Measurements from ENCODE around the gene HOXA11.

The HOXA11 gene

GRCh38 chr7:27167916-27168264 is 17.1 kb downstream of the HOXA11 start:
- no peak for DNase-seq

DNA sequence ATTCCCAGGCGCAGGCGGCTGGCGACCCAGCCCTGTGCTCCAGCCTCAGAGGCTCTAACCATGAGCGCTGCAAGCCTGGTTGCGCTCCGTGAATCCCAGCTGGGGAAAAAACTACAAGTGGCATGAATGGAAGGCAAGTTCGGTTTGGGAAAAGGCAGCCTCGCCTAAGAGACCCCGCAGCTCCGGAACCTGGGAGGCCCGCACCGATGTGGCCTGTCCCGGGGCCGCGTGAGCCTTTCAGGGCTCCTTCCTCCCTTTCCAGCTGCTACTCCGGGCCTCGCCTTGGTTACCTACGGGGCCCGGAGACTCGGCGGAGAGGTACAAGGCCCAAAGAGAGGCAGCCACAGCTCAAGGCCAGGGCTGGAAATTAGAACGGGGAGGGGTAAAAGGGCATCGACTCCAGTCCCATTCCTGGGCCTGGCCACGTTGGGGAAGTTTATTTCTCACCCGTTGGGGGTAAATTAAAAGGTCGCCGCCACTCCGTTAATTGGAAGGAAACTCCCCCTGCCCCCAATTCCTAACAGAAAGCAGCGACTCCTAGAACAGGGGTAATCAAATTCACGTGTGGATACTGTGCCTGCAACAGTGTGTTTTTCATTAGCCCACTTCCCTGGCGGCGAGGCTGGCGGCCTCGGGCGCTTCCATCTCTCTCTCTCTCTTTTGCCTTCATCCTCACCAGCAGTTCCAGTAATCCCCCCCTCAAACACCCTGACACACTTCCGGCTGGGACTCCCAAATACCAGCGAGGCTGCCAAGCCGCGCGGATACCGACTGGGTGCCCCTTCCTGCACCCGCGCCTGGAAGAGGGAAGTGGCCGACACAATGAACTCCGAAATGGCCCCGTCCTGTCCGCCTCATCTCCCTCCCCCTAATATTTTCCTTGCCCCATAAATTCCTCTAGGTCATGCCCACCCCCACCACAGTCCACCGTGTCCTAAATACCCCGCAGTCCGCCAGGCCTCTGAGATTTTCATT is 18.2 kb downstream of the HOXA11 start:
- no peak for DNase-seq

DNA sequence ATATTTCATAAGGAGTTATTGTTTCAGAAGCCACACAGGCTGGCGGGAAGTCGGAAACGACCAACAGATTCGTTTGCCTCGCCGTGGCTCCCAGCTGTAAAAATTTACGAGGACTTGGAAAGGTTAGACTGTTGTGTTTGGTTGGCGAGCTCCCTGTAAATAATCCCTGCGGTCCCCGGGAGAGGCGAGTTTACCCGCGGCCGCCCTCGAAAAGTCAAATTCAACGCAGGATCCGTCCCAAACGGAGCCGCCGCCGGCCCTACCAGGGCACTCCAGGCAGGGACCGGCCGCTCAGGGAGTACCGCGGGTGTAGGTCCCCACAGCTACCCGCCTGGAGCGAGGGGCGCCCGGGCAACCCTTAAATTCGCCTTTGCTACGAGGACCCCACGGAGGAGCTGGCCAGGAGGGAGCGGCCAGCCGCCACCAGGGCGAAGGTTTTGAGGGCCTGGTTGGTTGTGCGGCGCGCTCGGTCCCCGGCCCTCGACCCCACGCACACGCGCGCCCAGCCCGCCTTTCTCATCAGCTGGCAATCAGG is 19.0 kb downstream of the HOXA11 start:
- no peak for DNase-seq

DNA sequence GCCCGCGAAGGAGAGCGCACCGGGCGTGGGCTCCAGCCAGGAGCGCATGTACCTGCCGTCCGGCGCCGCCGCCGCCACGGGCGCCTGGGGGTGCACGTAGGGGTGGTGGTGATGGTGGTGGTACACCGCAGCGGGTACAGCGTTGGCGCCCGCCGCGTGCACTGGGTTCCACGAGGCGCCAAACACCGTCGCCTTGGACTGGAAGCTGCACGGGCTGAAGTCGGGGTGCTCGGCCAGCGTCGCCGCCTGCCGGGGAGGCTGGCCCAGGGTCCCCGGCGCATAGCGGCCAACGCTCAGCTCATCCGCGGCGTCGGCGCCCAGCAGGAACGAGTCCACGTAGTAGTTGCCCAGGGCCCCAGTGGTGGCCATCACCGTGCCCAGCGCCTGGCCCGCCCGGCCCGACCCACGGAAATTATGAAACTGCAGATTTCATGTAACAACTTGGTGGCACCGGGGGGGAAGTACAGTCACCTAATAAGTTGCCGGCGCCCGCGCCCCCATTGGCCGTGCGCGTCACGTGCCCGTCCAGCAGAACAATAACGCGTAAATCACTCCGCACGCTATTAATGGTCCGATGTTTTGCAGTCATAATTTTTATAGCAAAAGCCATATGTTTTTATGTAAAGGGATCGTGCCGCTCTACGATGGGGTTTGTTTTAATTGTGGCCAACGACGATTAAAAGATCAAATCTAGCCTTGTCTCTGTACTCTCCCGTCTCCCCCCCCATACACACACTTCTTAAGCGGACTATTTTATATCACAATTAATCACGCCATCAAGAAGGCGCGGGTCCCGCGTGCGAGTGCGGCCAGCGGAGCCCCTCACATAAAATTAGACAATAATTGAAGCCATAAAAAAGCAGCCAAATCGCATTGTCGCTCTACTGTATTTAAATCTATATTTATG is 19.7 kb downstream of the HOXA11 start, which contains the start of gene HOXA9:
Gene HOXA9, minus strand, starts transcription at position 449 of the 907 bp plus-strand sequence. Its CDS starts 80 bp downstream, at position 369.
- no peak for DNase-seq

DNA sequence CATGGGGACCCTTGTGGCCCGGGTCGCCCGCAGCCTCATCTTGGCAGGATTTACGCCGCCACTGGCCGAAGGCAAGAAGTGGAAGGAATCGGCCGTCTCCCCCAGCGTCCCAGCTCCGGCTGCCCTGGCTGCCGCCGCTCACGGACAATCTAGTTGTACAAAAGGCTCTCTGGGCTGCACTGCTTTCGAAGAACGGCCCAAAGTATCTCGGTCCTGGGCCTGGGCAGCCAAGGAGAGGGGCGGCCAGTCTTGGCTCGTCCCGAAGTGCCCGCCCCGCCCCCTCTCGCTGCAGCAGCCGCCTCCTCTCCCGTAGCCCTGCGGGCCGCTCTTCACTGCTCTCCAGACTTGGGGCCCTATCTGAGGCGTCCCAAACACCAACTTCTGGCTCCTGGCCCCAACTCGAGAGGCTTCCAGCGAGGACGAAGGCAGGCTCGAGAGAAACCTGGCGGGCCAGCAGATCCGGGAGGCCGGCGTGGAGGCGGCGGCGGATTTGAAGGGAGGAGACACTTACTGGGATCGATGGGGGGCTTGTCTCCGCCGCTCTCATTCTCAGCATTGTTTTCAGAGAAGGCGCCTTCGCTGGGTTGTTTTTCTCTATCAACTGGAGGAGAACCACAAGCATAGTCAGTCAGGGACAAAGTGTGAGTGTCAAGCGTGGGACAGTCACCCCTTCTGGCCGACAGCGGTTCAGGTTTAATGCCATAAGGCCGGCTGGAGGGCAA is 20.5 kb downstream of the HOXA11 start:
- no peak for DNase-seq

DNA sequence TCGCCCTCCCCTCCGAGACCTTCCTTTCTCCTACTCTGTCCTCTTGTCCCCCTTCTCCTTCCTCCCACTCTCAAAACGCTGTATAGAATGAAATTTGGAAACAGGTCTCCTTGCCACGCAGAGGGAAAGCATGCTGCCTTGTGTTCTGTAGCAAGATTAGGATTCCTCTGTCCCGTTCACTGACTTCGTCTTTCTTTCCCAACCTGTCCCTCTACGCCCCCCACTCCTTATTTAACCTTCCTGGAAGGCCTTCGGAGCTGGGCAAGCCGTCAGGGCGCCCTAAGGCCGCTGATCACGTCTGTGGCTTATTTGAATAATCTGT is 21.0 kb downstream of the HOXA11 start:
- no peak for DNase-seq

- DNase-seq, result no peak
These were observed 21.6 kb downstream of the HOXA11 start for GRCh38 chr7:27163288-27164044.

GRCh38 chr7:27162561-27163287 is 22.3 kb downstream of the HOXA11 start:
- DNase-seq, result no peak

DNA sequence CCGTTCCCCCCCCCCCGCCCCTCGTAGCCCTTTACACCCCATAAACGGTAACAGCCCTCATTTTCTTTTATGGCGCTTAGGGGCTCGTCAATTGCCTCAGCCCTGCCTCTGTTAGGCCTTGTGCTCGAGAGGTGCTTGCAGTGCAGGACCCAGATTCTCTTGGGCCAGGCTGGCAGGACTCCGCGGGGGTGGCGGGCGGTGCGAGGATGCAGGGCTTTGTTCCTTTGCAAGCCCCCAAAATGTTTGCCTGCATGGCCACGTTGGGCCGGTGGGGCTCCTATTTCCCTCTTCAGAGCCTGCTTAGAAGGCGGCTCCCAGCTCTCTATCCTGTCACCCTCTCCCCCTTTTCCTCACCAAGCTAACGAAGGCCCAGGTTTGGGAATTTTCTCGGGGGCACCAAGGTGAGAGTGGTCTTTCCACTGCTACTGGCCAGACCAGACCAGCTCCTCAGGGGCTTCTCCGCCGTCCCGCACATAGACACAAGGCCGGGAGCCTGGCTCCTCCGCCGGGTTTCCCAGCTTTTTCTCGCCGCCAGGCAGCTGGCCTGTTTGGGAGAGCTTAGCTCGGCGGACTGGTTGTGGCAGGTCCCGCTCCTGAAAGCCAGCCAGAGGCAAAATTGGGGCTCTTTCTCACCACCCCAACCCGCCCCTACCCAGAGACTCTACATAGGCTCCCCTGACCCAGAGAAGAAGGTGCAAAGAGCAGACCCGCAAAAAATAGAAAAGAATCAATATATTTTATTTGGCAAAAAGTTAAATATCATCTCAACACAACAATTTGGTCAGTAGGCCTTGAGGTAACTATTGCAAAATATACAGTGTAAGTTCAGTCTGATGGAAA is 23.1 kb downstream of the HOXA11 start:
- no peak for DNase-seq

DNA sequence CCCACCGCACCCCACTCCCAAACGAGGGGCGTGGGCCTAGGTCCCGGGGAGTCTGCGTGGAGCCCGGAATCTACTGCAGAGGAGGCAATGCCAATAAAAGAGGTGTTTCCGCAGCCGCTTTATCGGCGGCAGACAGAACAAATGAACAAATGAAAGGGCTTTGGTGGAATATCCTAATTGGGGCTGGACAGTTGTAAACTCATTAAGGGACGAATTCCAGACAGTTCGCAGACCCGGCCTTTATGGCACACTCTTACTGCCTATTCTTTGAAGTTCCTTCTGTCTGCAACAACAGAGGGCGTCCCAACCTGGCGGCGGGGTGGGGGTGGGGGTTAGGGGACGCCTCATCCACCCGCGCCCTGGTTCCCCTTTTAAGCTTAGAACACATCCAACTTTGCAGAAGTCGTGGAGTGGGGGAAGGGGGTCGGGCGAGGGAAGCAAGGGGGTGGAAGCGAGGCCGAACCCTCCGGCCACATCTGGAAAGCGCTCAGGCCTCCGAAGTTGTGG is 23.8 kb downstream of the HOXA11 start:
- DNase-seq, result no peak

DNA sequence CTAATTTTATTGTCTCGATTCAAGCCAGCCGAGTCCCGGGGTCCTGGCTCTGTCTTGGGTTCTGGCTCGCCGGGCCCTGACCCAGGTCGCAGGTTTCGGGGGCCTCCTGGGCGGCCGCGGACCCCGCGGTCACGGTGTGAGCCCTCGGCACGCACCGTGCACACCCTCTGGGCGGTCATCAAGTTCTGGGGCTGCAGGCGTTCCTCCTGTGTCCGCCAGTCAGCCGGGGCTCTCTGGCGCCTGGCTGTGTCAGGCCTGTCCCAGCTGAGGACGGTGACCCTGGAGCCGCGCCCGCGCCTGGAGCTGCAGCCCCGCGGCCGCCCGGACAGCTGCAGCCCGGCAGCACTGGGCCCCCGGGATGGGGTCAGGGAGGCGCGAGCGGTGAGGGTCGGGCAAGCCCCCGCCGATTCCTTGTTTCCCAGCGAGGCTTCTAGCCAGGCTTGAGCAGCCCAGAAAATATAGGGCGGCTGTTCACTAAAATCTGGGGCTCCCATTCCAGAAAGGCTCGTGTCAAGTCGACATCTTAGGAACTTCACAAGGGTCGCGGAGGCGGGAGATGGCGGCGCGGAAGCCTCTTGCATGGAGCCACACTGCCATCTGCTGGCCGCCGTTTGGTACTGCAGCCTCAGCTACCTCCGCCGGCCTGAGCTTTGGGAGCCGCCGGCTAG is 24.4 kb downstream of the HOXA11 start:
- DNase-seq, result peak; percentile 76

- no peak for DNase-seq
These were observed 24.9 kb downstream of the HOXA11 start for GRCh38 chr7:27160145-27160545.

DNA sequence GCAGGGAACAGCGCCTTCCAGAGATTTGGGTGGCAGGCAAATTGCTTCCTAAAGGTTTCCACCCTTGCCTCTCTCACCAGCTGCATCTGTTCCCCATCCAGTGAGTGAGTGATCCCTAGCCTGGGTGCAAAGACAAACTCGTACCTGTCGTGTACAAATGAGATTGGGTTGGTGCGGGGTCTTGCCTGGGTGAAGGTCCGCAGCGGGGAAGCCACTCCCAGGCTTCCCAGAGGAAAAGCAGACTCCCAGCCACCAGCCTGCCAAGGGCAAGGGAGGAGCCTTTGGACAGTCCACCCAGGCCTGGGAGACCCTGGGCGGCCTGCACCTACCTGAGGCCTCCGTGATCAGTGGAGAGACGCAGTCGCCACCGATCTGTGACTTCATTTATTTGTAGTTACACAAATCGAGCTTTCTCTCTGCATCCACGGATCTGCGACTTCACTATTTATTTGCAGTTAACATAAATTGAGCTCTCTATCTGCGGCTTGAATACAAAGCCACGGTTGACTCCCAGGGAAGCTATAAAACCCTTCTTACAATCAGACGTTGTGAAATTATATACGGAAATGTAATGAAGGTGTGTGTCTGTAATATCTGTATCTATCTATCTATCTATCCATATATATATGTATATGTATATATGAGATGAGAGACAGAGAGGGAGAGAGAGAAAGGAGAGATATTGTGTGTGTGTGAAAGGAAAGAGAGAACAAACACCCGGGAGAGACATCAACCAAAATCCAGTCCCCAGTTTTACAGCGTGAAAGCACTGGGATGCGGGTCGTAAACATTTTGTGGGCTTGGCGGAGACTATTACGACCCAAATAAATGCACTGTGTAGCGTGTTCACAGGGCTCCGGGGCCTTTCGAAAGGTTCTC is 25.5 kb downstream of the HOXA11 start:
- DNase-seq, result no peak

DNA sequence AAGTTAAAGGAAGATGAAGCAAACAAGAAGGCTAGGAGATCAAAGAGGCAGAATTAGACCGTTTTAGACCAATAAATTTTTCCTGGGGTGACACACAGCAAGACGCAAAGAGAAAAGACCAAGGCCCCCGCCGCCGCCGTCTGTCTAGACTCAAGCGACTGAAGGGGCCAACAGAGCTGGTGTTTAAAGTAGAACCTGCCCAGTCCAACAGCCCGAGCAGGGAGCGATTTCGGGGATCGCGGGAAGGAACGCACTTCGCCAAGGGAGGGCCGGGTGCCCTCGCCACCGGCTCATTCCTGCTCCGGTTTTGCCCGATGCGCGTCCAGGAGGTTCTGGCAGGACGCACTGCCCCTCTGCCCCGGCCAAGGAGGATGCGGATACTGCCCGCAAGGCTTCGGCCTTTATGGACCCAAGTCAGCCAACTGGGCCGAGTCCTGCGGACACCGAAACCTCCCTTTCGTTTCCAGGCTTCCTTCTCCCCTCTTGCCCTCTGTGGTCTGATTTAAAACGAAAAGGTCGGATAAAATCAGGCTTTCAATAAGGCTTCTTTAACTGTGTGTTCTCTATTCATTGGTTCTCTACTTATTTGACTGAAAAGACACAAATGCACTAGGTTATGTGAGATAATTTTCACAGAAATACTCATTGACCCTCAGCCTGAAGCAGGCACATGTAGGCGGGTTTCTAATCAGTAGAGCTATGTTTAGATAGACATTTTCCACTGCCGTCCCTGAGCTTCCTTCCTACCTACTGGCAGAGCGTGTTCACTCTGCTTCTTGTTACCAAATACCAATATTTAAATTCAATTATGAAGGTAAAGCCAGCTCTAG is 26.4 kb downstream of the HOXA11 start:
- no peak for DNase-seq

DNA sequence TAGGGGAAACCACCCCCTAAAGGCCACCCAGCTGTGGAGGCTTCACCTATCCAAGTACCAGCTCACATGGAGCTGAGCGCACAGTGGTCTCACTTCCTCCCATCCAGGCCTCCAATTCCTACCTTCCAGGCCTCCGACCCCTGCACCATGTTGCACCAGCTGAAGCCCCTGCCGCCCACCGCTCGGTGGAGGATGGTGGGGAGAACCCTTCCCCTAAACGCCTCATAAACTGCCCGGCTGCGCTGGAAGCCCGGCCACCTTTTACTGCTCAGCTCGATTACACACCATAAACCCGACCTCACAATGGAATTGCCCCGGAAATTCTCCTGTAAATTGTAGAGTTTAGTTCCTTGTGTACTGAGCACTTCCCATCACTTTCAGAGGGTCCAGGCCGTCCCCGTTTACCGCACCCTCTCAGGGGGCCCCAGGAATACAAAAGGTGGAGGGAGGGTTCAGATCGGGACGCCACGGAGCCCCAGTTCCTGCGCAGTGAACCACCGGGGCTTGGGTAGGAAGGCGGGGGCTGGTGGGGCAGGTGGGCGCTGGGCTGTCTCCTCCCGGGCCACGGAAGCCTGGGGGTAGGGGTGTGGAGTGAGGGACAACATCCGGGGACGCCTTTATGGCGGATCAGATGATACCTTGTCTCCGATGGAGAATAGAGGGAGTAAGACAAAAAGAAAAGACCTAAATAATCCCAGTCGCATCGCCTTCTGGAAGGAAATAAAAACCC is 27.2 kb downstream of the HOXA11 start:
- no peak for DNase-seq

DNA sequence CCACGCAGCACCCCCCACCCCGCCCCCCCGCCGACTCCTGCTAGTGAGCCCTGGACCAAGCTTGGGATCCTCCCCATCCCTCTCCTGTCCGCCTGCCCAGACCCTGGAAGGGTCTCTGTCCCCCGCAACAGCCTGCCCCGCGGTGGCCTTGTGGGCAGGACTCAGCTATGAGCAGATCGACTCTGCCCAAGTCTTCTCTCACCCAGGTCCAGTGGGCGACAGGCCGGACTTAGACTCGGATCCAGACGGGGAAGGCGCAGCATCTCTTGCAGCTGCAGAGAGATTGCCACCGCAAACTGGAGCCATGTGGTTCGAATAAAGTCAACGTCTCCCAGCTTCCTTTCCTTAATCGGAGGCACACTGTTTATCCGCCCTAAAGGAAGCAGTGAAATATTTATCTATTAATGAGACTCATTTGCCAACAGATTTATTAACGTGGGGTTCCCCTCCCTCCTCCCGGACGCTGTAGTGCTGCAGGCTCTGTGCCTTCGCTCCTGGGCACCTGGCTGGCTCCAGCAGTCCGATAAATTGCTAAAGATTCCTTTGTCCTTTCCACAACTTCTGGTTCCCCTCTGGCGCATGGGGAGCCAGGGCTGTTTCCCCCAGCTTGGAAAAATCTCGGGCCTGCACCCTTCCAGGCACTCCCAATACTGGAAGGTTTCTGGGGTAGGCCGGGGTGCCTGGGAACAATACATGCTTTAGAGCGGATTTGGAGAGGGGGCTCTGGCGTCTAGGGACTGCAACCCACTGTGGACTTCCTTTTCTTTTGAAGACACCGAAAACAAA is 27.9 kb downstream of the HOXA11 start:
- no peak for DNase-seq
